Omental fat pad (tissue), 4 donors: Measurements from ENCODE around the gene HPCAL1. TPM values are rescaled to one million over a fixed set of nuclear protein-coding genes. Genes with fewer than 3 reads are reported as not detected.

Source experiments
- ATAC-seq: fragments of 150-250 bp; one replicate; pipeline ENCODE4 v1.9.1; 2016; ENCODE audit warnings: mild to moderate bottlenecking, moderate library complexity; ENCODE audit not compliant: low FRiP score
- DNase-seq: peaks from one replicate; pipeline ENCODE4 v3.0.0-alpha.2; 2019; ENCODE audit warnings: low spot score
- CTCF ChIP-seq, 3 donors: fragments of 450-650 bp; IDR thresholded peaks; one replicate each; pipeline ENCODE4 v1.5.1; 2016 to 2017; ENCODE audit warnings: antibody characterized with exemption in 3 of 3, mild to moderate bottlenecking in 3 of 3, moderate library complexity in 2 of 3
- total RNA-seq, 4 donors: library from RNA; depleted of rRNA; stranded (reverse); fragments of >200 nt; gene quantifications; one replicate each; pipeline ENCODE4 v1.1.0, GENCODE V29; 2016

HPCAL1 gene
- total RNA-seq, 4 donors from 2014 or later: 51.8 to 75.8 (median 67.8) TPM

GRCh38 chr2:10333966-10334365, 31.3 kb downstream of the HPCAL1 start:
- DNase-seq (no peak), ATAC-seq (no peak)
- no peak for TF ChIP-seq CTCF (IDR thresholded peaks at IDR 0.05)

- DNase-seq (no peak), ATAC-seq (no peak)
- TF ChIP-seq CTCF (IDR thresholded peaks at IDR 0.05): no peak
Measured at GRCh38 chr2:10335046-10335840, 32.5 kb downstream of the HPCAL1 start.

- TF ChIP-seq CTCF (IDR thresholded peaks at IDR 0.05): no peak
- ATAC-seq: no peak
- no peak for DNase-seq
Measured at GRCh38 chr2:10336283-10336682, 33.6 kb downstream of the HPCAL1 start.

- DNase-seq (no peak), ATAC-seq (no peak)
- no peak for TF ChIP-seq CTCF (IDR thresholded peaks at IDR 0.05)
Measured at GRCh38 chr2:10337449-10338269, 35.0 kb downstream of the HPCAL1 start.

GRCh38 chr2:10338270-10339188, 35.8 kb downstream of the HPCAL1 start:
- TF ChIP-seq CTCF (IDR thresholded peaks at IDR 0.05): no peak
- DNase-seq (no peak), ATAC-seq (no peak)

GRCh38 chr2:10339647-10340592, 37.2 kb downstream of the HPCAL1 start:
- DNase-seq: no peak
- no peak for TF ChIP-seq CTCF (IDR thresholded peaks at IDR 0.05)
- peak; percentile 54 for ATAC-seq
